Vagina (tissue), 2 donors: ENCODE data around the gene SELENON.

Source experiments
- POLR2A ChIP-seq, 2 donors: fragments of 450-650 bp; IDR thresholded peaks; one replicate each; pipeline ENCODE4 v1.6.1; 2017; ENCODE audit warnings: antibody characterized with exemption in 2 of 2, mild to moderate bottlenecking in 2 of 2, moderate library complexity in 2 of 2
- TF ChIP-seq, protein P1 (sequence below), 3 experiments: fragments of 450-650 bp in 2 of 3; fragments of 200-600 bp in 1 of 3; sonication (generic) in 1 of 3; IDR thresholded peaks; one replicate each; pipeline ENCODE4 v1.5.1; 2017 to 2019; ENCODE audit warnings: antibody characterized with exemption in 3 of 3, mild to moderate bottlenecking in 2 of 3, moderate library complexity in 2 of 3

DNA sequence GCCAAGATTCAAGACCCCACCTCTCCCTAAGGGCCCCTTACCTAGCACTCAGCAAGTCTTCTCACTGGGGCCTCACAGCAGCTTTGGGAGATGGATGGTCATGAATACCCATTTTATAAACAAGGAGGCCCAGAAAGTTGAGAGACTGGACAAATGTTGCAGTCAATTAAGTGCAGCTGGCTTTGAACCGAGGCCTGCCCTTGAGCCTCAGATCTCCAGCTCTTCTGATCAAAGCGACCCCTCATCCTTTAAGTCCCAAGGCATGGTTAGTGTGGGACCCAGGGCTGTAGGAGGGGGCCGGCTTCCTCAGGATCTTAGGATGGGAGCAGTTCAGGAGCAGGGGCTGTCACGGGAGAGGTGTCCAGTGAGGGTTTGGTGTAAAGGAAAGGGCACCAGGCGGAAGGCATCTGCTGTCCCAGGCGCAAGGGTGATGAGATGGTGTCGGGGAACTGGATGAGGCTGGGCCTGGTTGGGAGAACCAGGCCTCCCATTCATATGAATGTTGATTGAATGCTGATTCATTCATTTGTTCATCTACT, 14.6 kb downstream of the SELENON start:
- TF ChIP-seq POLR2A (IDR thresholded peaks at IDR 0.05), result no peak
- TF ChIP-seq, protein P1, sequence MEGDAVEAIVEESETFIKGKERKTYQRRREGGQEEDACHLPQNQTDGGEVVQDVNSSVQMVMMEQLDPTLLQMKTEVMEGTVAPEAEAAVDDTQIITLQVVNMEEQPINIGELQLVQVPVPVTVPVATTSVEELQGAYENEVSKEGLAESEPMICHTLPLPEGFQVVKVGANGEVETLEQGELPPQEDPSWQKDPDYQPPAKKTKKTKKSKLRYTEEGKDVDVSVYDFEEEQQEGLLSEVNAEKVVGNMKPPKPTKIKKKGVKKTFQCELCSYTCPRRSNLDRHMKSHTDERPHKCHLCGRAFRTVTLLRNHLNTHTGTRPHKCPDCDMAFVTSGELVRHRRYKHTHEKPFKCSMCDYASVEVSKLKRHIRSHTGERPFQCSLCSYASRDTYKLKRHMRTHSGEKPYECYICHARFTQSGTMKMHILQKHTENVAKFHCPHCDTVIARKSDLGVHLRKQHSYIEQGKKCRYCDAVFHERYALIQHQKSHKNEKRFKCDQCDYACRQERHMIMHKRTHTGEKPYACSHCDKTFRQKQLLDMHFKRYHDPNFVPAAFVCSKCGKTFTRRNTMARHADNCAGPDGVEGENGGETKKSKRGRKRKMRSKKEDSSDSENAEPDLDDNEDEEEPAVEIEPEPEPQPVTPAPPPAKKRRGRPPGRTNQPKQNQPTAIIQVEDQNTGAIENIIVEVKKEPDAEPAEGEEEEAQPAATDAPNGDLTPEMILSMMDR (IDR thresholded peaks at IDR 0.05), result no peak
